GM10248 (cell line): ENCODE results near the gene SHROOM2.

Experiments used
- CTCF ChIA-PET: fragments of 300-600 bp; sonication (Branson Sonifier 250); formaldehyde crosslinking; extraction: SDS; loops from one replicate; lab custom pipeline; 2021; ENCODE audit warnings: antibody characterized with exemption; lab: Yijun Ruan, JAX
- POLR2A ChIA-PET: fragments of 350-650 bp; sonication (Branson Sonifier 250); formaldehyde crosslinking; extraction: SDS; loops from one replicate; lab custom pipeline; 2020; ENCODE audit warnings: antibody characterized with exemption; lab: Yijun Ruan, JAX
- DNase-seq: peaks from one replicate; pipeline ENCODE4 v3.0.0; 2012; ENCODE audit errors: extremely low spot score
- CTCF ChIP-seq: IDR thresholded peaks from 2 replicates; pipeline ENCODE4 v1.5.1; 2012; ENCODE audit warnings: mild to moderate bottlenecking, low read depth; ENCODE audit errors: extremely low read depth, missing control alignments, control extremely low read depth

SHROOM2 gene

GRCh38 chrX:9825966-9826365 is 39.7 kb downstream of the SHROOM2 start:
- CTCF ChIA-PET, result interaction anchor here (1.4 kb wide), 1 partner anchor 154 kb away, joined by 3 read pairs; no protein-coding TSS in a partner anchor
- POLR2A ChIA-PET, result no interaction called here
- DNase-seq, result no peak
- TF ChIP-seq CTCF, result no peak

- ChIA-PET POLR2A (no interaction called here), CTCF (interaction anchor here (1.0 kb wide), 1 partner anchor 290 kb away, joined by 3 read pairs; no protein-coding TSS in a partner anchor)
Measured at GRCh38 chrX:9829308-9830267, 43.4 kb downstream of the SHROOM2 start.

GRCh38 chrX:9832811-9833210 is 46.6 kb downstream of the SHROOM2 start:
- no peak for TF ChIP-seq CTCF
- ChIA-PET POLR2A (no interaction called here), CTCF (no interaction called here)
- no peak for DNase-seq

More at GRCh38 chrX:9829308-9830267, 43.4 kb downstream of the SHROOM2 start:
- TF ChIP-seq CTCF, result no peak
- peak; percentile 62 for DNase-seq

- CTCF ChIA-PET, result interaction anchor here (1.6 kb wide), 1 partner anchor 284 kb away, joined by 4 read pairs; no protein-coding TSS in a partner anchor
- no peak for TF ChIP-seq CTCF
- POLR2A ChIA-PET, result no interaction called here
- no peak for DNase-seq
Measured at GRCh38 chrX:9835585-9836210, 49.5 kb downstream of the SHROOM2 start.

GRCh38 chrX:9842541-9842940 is 56.3 kb downstream of the SHROOM2 start:
- POLR2A ChIA-PET, result no interaction called here
- CTCF ChIA-PET, result interaction anchor here (1.3 kb wide), 1 partner anchor 13 kb away, joined by 3 read pairs; no protein-coding TSS in a partner anchor
- DNase-seq, result no peak
- TF ChIP-seq CTCF, result no peak

- DNase-seq, result no peak
- ChIA-PET CTCF (no interaction called here), POLR2A (no interaction called here)
- TF ChIP-seq CTCF, result no peak
Measured at GRCh38 chrX:9844936-9845577, 58.8 kb downstream of the SHROOM2 start.
